Hematopoietic multipotent progenitor cell treated with erythropoietin and hydrocortisone succinate and interleukin-3 and kit ligand, for 4 days (in vitro differentiated cells): ENCODE results near the gene IRF1.

ENCODE experiments used
- DNase-seq: peaks from one replicate; pipeline ENCODE4 v3.0.0-alpha.2; 2015

Gene IRF1

DNA sequence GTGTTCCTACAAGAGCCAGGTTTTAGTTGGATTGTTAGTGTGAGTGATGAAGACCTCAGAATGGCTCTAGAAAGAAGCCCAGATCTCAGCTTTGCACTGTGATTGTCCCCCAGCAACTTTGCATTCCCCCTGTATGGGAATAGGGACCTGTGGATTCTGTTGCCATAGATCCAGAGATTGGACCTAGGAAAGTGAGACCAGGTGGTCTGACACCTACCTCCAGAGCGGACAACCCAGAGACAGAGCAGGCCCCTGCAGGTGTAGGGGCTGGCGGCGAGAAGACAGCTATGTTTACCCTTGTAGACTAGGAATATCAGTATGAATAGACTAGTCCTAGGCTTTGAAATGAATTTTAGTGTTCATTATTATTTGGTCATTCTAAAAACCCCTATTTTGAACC, 53.6 kb downstream of the IRF1 start:
- DNase-seq = no peak

DNA sequence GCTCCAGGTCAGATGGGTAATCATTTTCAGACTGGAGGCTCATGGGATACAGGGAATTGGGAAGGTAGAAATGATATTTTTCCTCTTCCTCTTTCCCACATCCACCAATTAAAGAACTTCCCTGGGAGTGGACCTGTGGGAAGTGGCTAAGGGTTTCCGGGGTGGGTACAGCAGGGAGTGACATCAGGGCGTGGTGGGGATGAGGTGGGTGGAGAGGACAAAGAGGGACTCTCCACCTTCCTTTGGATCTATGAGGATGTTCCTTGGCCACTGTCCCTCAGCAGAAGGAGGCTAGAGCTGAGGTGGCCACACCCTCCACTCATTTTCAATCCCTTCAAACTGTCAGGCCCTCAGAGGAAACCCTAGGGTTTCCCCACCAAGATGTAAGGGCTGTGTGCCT, 54.7 kb downstream of the IRF1 start:
- DNase-seq = no peak

DNA sequence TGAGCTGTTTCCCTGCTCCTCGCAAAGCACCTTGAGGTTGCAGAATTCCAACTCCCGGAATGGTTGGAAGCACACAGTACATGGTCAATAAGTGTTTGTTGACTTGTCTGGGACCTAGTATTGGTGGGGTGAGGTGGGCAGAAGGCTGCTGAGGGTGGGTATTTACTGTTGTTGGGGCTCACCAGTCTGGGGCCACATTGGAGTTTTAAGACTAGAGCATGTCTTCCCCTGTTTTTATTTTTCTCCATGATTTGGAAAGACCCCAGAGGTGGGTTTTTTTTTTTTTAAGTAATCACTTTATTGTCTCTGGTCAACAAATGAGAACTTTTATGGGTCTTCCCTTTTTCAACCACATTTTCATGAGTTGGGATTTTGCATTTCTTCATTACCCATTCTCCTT, 55.1 kb downstream of the IRF1 start:
- no peak for DNase-seq

DNA sequence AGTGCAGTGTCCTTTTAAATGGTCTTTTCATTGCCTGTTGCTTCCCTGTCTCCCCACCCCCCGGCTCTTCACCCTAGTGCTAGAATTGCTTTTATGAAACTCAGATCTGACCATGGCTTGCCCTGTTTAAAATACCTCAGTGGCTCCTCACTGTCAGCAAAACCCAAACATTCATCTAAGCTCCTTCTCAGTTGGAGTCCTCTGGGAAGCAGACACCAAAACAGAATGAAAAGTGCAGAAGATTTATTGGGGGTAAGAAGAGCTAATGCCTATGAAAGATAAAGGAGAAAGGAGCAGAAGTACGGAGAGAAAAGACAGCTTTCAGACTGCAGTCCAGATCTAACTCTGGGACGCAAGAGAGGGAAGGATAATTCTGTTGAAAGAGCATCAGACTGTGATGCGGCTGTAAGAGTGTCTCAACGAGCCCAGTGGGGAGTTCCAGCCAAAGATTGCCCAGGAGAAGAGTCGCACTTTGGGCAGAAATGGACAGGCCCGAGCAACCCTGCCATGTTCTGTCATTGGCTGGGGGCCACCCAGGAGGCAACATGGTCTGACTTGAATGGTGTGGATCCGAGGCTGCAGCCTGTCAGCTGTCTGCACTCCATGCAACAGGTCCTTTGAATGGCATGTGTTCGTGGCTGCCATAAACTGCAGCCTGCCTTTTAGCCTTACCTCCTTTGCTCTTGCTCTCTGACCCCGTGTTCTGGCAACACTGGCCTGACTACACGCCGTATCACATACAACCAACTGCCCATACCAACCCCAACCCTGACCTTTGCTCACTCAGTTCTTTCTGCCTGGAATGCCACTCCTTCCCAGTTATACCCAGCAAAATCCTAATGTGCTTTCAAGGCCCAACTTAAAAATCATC, 55.9 kb downstream of the IRF1 start:
- DNase-seq = no peak

DNA sequence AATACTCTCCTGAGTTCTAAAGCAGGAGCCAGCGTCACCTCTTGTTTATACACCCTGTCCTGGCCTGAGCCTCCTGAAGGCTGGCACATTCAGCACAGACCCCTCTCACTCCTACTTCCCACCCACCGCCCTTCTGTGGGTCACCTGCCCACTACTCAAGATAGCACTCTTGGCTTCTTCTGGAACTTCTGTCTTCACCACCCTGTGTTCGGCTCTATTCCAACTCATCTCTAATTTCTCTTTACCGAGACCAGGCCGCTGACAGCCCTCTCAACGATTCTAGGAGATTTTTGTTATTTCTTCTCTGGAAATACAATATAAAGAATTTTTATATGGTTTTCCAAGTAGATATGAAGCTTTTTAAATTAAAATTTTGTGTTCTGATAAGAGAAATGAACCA, 57.4 kb downstream of the IRF1 start:
- no peak for DNase-seq

DNA sequence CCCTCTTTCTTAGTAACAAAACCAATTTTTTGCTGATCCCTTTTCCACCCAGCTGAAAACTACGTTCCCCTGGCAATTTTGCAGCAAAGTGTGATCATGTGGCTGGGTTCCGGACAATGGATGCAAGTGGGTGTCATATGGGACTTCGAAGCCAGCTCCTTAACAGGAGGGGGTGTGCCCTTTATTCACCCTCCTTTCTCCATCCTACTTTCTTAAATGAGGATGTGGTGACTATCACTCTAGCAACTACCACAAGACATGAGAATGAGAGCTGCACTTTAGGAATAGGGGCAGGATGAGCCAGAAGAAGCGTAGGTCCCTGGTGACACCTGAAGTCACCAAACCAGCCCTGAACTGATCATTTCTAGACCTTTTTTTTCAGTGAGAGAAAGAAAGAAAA, 58.9 kb downstream of the IRF1 start:
- DNase-seq = no peak
